Omental fat pad (tissue), 4 donors: ENCODE data around the gene PTOV1. TPM values are rescaled to one million over a fixed set of nuclear protein-coding genes. Genes with fewer than 3 reads are reported as not detected.

Experiments
- ATAC-seq: fragments of 150-250 bp; one replicate; pipeline ENCODE4 v1.9.1; 2016; ENCODE audit warnings: mild to moderate bottlenecking, moderate library complexity; ENCODE audit not compliant: low FRiP score
- DNase-seq: peaks from one replicate; pipeline ENCODE4 v3.0.0-alpha.2; 2019; ENCODE audit warnings: low spot score
- CTCF ChIP-seq, 3 donors: fragments of 450-650 bp; IDR thresholded peaks; one replicate each; pipeline ENCODE4 v1.5.1; 2016 to 2017; ENCODE audit warnings: antibody characterized with exemption in 3 of 3, mild to moderate bottlenecking in 3 of 3, moderate library complexity in 2 of 3
- total RNA-seq, 4 donors: library from RNA; depleted of rRNA; stranded (reverse); fragments of >200 nt; gene quantifications; one replicate each; pipeline ENCODE4 v1.1.0, GENCODE V29; 2016

PTOV1 gene
- total RNA-seq, 4 donors from 2014 or later = 37.3 to 64.8 (median 58.1) TPM

- no peak for ATAC-seq
- DNase-seq = no peak
- TF ChIP-seq CTCF (IDR thresholded peaks at IDR 0.05) = no peak
Measured at GRCh38 chr19:49872245-49873128, 21.5 kb downstream of the PTOV1 start.

GRCh38 chr19:49873129-49873521, 22.2 kb downstream of the PTOV1 start:
- no peak for ATAC-seq
- TF ChIP-seq CTCF (IDR thresholded peaks at IDR 0.05) = no peak
- no peak for DNase-seq

GRCh38 chr19:49873834-49874233, 22.9 kb downstream of the PTOV1 start:
- DNase-seq (no peak), ATAC-seq (no peak)
- no peak for TF ChIP-seq CTCF (IDR thresholded peaks at IDR 0.05)

GRCh38 chr19:49874503-49875157, 23.7 kb downstream of the PTOV1 start:
- no peak for TF ChIP-seq CTCF (IDR thresholded peaks at IDR 0.05)
- DNase-seq (no peak), ATAC-seq (no peak)

GRCh38 chr19:49875177-49875576, 24.2 kb downstream of the PTOV1 start:
- no peak for ATAC-seq
- TF ChIP-seq CTCF (IDR thresholded peaks at IDR 0.05) = no peak
- no peak for DNase-seq

GRCh38 chr19:49875857-49876421, 25.0 kb downstream of the PTOV1 start:
- DNase-seq (no peak), ATAC-seq (no peak)
- TF ChIP-seq CTCF (IDR thresholded peaks at IDR 0.05) = no peak
